Neural cell (in vitro differentiated cells): ENCODE data around the gene TLR9.

Experiments
- CTCF ChIP-seq: fragments of 450-650 bp; IDR thresholded peaks from 2 replicates; pipeline ENCODE4 v1.5.1; 2014; ENCODE audit warnings: antibody characterized with exemption, mild to moderate bottlenecking, moderate library complexity; ENCODE audit not compliant: poor library complexity, severe bottlenecking
- EP300 ChIP-seq: fragments of 450-650 bp; conservative IDR thresholded peaks from 2 replicates; pipeline ENCODE4 v1.6.1; 2014; ENCODE audit warnings: antibody characterized with exemption, mild to moderate bottlenecking, moderate library complexity; ENCODE audit not compliant: poor library complexity, severe bottlenecking
- EZH2 ChIP-seq: fragments of 200-600, 300-800 bp; shearing (Covaris generic), sonication (generic); IDR thresholded peaks from 2 replicates; pipeline ENCODE4 v1.6.1; 2014; ENCODE audit warnings: antibody characterized with exemption, low read length, borderline replicate concordance, mild to moderate bottlenecking; ENCODE audit not compliant: insufficient read depth, poor library complexity, severe bottlenecking
- MXI1 ChIP-seq: fragments of 450-650 bp; conservative IDR thresholded peaks from 2 replicates; pipeline ENCODE4 v1.6.1; 2014; ENCODE audit warnings: antibody characterized with exemption, mild to moderate bottlenecking; ENCODE audit not compliant: poor library complexity, severe bottlenecking
- POLR2AphosphoS5 ChIP-seq: IDR thresholded peaks from 2 replicates; pipeline ENCODE4 v1.6.1; 2012
- RAD21 ChIP-seq: fragments of 450-650 bp; conservative IDR thresholded peaks from 2 replicates; pipeline ENCODE4 v1.6.1; 2014; ENCODE audit warnings: antibody characterized with exemption, mild to moderate bottlenecking, moderate library complexity
- TAF1 ChIP-seq: IDR thresholded peaks from 2 replicates; pipeline ENCODE4 v1.6.1; 2012; ENCODE audit warnings: low read depth
- TF ChIP-seq, protein P1 (sequence below): IDR thresholded peaks from 2 replicates; pipeline ENCODE4 v1.6.1; 2012; ENCODE audit warnings: borderline replicate concordance

DNA sequence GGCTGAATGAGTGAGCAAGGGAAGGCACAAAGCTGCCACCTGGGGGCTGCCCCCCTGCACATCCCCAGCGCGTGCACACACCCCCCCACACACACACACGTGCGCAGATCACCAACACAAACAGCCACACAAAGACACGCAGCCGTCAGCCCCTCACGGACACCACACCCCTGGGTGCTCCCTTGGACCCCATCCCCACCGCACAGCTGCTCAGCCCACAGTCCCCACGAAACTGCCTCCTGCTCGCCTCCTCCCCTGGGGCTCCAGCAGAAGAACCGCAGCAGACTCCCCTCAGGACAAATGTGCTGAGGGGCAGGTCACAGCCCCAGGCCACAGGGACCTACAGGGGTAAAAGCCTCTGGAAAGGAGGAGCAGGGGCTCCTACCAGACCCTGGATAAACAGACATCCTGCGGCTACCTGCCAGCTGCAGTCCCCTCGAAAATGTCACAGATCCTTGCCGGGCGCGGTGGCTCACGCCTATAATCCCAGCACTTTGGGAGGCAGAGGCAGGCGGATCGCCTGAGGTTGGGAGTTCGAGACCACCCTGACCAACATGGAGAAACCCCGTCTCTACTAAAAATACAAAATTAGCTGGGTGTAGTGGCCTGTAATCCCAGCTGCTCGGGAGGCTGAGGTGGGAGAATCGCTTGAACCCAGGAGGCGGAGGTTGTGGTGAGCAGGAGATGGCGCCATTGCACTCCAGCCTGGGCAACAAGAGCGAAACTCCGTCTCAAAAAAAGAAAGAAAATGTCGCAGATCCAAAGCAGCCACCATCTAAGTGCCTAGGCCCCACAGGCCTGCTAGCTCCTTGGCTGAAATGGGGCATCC, 7.0 kb upstream of the TLR9 start:
- TF ChIP-seq EZH2 (no peak), EP300 (no peak), CTCF (peak; percentile 39), POLR2AphosphoS5 (no peak), TAF1 (no peak), MXI1 (no peak), RAD21 (peak; percentile 22)
- TF ChIP-seq, protein P1, sequence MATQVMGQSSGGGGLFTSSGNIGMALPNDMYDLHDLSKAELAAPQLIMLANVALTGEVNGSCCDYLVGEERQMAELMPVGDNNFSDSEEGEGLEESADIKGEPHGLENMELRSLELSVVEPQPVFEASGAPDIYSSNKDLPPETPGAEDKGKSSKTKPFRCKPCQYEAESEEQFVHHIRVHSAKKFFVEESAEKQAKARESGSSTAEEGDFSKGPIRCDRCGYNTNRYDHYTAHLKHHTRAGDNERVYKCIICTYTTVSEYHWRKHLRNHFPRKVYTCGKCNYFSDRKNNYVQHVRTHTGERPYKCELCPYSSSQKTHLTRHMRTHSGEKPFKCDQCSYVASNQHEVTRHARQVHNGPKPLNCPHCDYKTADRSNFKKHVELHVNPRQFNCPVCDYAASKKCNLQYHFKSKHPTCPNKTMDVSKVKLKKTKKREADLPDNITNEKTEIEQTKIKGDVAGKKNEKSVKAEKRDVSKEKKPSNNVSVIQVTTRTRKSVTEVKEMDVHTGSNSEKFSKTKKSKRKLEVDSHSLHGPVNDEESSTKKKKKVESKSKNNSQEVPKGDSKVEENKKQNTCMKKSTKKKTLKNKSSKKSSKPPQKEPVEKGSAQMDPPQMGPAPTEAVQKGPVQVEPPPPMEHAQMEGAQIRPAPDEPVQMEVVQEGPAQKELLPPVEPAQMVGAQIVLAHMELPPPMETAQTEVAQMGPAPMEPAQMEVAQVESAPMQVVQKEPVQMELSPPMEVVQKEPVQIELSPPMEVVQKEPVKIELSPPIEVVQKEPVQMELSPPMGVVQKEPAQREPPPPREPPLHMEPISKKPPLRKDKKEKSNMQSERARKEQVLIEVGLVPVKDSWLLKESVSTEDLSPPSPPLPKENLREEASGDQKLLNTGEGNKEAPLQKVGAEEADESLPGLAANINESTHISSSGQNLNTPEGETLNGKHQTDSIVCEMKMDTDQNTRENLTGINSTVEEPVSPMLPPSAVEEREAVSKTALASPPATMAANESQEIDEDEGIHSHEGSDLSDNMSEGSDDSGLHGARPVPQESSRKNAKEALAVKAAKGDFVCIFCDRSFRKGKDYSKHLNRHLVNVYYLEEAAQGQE = no peak
